ENCODE results near the gene CCDC43. TPM values are rescaled to one million over a fixed set of nuclear protein-coding genes. Genes with fewer than 3 reads are reported as not detected.
"Not testable (repeated sequence)": the region's sequence is repeated elsewhere in the genome, so short reads cannot be mapped to it uniquely, and the experiment has no call there.

CCDC43 gene
- total and polyA plus RNA-seq, 2 donors (not counting 3 experiments of a cell fraction or from before 2014, with no cell fraction given), result 5.9 to 31.7 TPM

DNA sequence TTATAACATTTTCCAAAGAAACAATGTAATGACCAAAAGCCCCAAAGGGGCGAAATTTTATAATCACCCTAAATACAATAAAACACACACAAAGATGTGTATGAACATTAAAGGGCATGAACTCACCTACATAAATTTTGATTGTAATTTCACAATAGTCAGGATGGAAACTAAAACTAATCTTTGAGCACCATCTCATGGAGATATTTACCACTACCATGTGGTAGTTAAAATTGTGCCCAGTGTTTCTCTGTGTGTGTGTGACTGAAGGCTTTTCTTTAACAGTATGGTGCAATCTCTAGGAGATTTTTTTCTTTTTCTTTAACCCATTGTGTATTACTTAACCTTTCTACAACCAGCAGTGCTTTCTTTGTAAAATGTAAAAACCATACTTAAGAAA lies 53.0 kb downstream of the CCDC43 start:
- Histone ChIP-seq H3K4me1 (ENCODE audit: control insufficient read depth, extremely low read depth, insufficient read depth, low read length) (no peaks in the 10 kb centered on the region), H3K9ac (replicated peaks; ENCODE audit: extremely low read depth, insufficient read depth, low read length) (no peak overlapping the region), H3K27me3 (ENCODE audit: control insufficient read depth in 2 of 2, insufficient read depth in 2 of 2, low read length in 2 of 2) (peaks cover 2 to 9% of the 10 kb centered on the region in 2 experiments), H3K79me2 (ENCODE audit: control insufficient read depth, insufficient read depth, low read length) (no peaks in the 10 kb centered on the region), H3K9me3 (replicated peaks; ENCODE audit: control insufficient read depth, insufficient read depth, low read length) (no peaks in the 10 kb centered on the region), H3K4me3 (replicated peaks in 1 of 3; ENCODE audit: insufficient read depth in 1 of 3, low read depth in 1 of 3, low read length in 3 of 3) (no peak overlapping the region), H4K20me1 (replicated peaks; ENCODE audit: control insufficient read depth, extremely low read depth, insufficient read depth, low read length) (no peaks in the 10 kb centered on the region), H3K9me1 (replicated peaks; ENCODE audit: control insufficient read depth, extremely low read depth, insufficient read depth, low read length) (no peaks in the 10 kb centered on the region), H2AFZ (ENCODE audit: low read depth, low read length) (no peak overlapping the region), H3K36me3 (ENCODE audit: control insufficient read depth in 2 of 2, extremely low read depth in 1 of 2, insufficient read depth in 2 of 2, low read length in 2 of 2) (no peaks in the 10 kb centered on the region), H3K4me2 (ENCODE audit: insufficient read depth, low read length) (no peak overlapping the region), H3K27ac (ENCODE audit: insufficient read depth, low read depth, low read length) (no peak overlapping the region)
- peak; percentile 60 for DNase-seq (ENCODE audit: low read depth, low spot score)
- TF ChIP-seq GATA2 (IDR thresholded peaks at IDR 0.05; ENCODE audit: insufficient read depth, insufficient read length, low read depth, low read length), result no peak
- TF ChIP-seq, protein P1, sequence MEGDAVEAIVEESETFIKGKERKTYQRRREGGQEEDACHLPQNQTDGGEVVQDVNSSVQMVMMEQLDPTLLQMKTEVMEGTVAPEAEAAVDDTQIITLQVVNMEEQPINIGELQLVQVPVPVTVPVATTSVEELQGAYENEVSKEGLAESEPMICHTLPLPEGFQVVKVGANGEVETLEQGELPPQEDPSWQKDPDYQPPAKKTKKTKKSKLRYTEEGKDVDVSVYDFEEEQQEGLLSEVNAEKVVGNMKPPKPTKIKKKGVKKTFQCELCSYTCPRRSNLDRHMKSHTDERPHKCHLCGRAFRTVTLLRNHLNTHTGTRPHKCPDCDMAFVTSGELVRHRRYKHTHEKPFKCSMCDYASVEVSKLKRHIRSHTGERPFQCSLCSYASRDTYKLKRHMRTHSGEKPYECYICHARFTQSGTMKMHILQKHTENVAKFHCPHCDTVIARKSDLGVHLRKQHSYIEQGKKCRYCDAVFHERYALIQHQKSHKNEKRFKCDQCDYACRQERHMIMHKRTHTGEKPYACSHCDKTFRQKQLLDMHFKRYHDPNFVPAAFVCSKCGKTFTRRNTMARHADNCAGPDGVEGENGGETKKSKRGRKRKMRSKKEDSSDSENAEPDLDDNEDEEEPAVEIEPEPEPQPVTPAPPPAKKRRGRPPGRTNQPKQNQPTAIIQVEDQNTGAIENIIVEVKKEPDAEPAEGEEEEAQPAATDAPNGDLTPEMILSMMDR (IDR thresholded peaks at IDR 0.05; ENCODE audit: extremely low read depth in 1 of 2, insufficient read depth in 1 of 2, low read depth in 1 of 2, low read length in 2 of 2), result peak in 1 of 2 donors; percentile 4
- TF ChIP-seq POLR2AphosphoS5 (IDR thresholded peaks at IDR 0.05; ENCODE audit: insufficient read depth, low read depth, low read length), result no peak
- intact Hi-C loops (cut with micrococcal nuclease), result loop anchor here (1.0 to 2.0 kb wide), 2 partner anchors 70 to 103 kb away; no protein-coding TSS in a partner anchor
- no TSS peak for BruUV-seq (replicated peaks)
- POLR2A ChIA-PET, result no interaction called here
- CTCF ChIA-PET, result interaction anchor here (0.8 to 2.6 kb wide), 13 partner anchors 10 to 113 kb away, joined by 3 to 120 read pairs (median 5); partner anchors contain the start of gene FZD2
- FAIRE-seq, result no peak
- dilution Hi-C loops (cut with MboI; ENCODE audit: extremely low pct_ligation_motif_present, low sequenced_read_pairs), result no loop called here

- H3K9me1 ChIP-seq (replicated peaks; ENCODE audit: control insufficient read depth, extremely low read depth, insufficient read depth, low read length); BruUV-seq (replicated peaks); H3K4me3 ChIP-seq (replicated peaks in 1 of 3; ENCODE audit: insufficient read depth in 1 of 3, low read depth in 1 of 3, low read length in 3 of 3); H3K9me3 ChIP-seq (replicated peaks; ENCODE audit: control insufficient read depth, insufficient read depth, low read length); POLR2A ChIA-PET; FAIRE-seq; H2AFZ ChIP-seq (ENCODE audit: low read depth, low read length); dilution Hi-C loops (cut with MboI; ENCODE audit: extremely low pct_ligation_motif_present, low sequenced_read_pairs); H3K4me1 ChIP-seq (ENCODE audit: control insufficient read depth, extremely low read depth, insufficient read depth, low read length); H3K36me3 ChIP-seq (ENCODE audit: control insufficient read depth in 2 of 2, extremely low read depth in 1 of 2, insufficient read depth in 2 of 2, low read length in 2 of 2); H3K4me2 ChIP-seq (ENCODE audit: insufficient read depth, low read length); H3K27ac ChIP-seq (ENCODE audit: insufficient read depth, low read depth, low read length); H3K27me3 ChIP-seq (ENCODE audit: control insufficient read depth in 2 of 2, insufficient read depth in 2 of 2, low read length in 2 of 2); H3K9ac ChIP-seq (replicated peaks; ENCODE audit: extremely low read depth, insufficient read depth, low read length); H4K20me1 ChIP-seq (replicated peaks; ENCODE audit: control insufficient read depth, extremely low read depth, insufficient read depth, low read length); intact Hi-C loops (cut with micrococcal nuclease); DNase-seq (ENCODE audit: low read depth, low spot score); H3K79me2 ChIP-seq (ENCODE audit: control insufficient read depth, insufficient read depth, low read length): not testable (repeated sequence)
- CTCF ChIA-PET, result interaction anchor here (1.1 to 6.9 kb wide), 5 partner anchors 52 to 111 kb away, joined by 4 to 94 read pairs (median 6); no protein-coding TSS in a partner anchor
Measured at GRCh38 chr17:44634401-44634800, 55.2 kb downstream of the CCDC43 start.

Data from endothelial cell of umbilical vein (primary cell).